Stimulated activated CD8-positive, alpha-beta memory T cell treated with anti-CD3 and anti-CD28 coated beads, Interleukin-7, amount 100 ng/mL, for 48 hours (primary cell): Measurements from ENCODE around the gene CCDC170.
"Not testable (repeated sequence)": the region's sequence is repeated elsewhere in the genome, so short reads cannot be mapped to it uniquely, and the experiment has no call there.

ENCODE experiments used
- DNase-seq, 2 donors: peaks; one replicate each; pipeline ENCODE4 v3.0.0-alpha.2; 2020; ENCODE audit warnings: low read depth in 1 of 2; ENCODE audit errors: extremely low read depth in 1 of 2

CCDC170 gene

DNA sequence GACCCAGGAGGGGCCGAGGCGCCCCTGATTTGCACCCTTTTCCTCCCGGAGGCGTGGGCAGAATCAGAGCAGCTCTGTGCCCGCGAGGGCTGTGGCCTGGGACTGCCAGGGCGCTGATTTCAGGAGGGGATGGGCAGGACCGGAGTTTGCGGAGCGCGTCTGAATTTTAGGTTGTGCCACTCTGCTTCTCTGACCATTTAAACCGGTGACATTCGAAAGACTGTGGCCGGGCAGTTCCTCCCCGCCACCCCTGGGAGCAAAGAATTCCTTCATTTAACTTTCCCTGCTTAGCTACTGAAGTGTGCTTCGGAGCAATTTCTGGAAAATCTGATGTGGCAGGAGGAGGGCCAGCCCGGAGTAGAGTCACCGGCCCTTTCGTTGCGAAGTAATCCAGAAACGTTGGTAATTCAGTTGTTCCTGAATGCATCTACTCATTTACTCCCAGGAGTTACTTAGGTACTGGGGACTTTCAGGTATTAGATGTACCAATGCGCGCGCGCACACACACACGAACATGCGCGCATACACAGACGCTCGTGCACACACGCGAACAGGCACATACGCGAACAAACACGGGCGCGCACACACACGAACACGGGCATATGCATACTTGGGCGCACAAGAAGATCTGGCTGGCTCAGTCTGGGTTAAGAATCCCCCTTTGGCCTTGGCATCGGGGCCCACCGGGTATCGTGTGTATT, 568 bp downstream of the CCDC170 start:
- no peak for DNase-seq

DNA sequence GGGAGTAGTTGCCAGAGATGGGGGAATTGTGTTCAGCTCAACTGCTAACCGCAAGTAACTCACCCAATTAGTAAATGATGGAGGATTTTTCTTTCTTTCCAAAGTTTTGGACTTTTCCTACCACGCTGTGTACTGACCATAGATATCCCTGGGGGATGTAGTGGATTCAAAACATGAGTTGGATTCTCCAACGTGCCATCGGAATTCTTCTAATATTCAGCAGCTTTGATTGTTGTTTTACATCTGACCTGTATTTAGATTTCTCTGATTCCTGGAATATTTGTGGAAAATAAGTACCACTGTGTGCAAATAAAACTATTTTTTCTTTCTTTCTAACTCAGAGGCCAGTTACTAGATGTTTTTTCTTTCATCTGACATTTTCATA, 1.1 kb downstream of the CCDC170 start:
- DNase-seq, result no peak

DNA sequence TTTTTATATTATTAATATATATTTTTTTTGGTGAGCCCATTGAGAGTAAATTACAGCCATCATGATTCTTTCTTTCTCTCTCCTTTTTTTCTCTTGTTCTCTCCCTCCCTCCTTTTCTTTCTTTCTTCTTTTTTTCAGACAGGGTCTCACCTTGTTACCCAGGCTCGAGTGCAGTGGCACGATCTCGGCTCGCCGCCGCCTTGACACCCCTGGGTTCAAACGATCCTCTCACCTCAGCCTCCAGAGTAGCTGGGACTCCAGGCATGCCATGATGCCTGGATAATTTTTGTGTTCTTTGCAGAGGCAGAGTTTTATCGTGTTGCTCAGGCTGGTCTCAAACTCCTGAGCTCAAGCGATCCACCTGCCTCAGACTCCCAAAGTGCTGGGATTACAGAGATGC, 1.6 kb downstream of the CCDC170 start:
- DNase-seq, result no peak

DNA sequence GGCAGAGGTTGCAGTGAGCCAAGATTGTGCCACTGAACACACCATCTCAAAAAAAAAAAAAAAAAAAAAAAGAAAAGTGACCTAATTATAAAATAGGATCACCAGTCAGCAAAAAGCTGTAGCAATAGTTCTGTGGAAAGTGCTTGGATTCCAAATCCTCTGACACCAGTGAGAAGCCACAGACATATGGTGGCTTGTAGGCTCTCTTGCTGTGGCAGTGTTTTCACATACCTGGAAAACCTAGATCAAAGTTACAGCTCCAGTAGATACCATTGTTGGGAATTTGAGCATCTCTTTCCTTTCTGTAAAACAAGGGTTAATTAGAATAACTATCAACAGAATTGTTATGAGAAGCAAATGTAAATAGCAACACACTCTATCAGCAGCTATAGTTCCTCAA, 4.1 kb downstream of the CCDC170 start:
- no peak for DNase-seq

DNA sequence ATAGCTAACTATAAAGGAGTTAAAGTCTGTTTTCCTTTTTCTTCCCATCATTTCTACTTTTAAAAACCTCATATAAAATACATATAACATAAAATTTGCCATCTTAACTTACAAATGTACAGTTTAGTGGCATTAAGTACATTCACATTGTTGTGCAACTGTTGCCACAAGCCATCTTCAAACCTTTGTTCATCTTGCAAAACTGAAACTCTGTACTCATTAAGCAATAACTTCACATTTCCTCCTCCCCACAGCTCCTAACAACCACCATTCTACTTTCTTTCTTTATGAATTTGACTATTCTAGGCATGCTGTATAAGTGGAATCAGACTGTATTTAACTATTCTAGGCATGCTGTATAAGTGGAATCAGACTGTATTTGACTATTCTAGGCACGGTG, 4.5 kb downstream of the CCDC170 start:
- no peak for DNase-seq

DNA sequence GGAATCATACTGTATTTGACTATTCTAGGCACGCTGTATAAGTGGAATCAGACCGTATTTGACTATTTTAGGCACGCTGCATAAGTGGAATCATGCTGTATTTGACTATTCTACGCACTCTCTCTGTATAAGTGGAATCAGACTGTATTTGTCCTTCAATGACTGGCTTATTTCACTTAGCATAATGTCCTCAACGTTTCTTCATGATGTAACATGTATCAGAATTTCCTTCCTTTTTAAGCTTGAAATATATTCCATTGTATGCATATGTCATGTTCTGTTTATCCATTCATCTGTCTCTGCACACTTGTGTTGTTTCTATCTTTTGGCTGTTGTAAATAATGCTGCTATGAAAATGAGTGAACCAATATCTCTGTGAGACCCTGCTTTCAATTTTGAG, 5.7 kb downstream of the CCDC170 start:
- DNase-seq, result no peak

DNA sequence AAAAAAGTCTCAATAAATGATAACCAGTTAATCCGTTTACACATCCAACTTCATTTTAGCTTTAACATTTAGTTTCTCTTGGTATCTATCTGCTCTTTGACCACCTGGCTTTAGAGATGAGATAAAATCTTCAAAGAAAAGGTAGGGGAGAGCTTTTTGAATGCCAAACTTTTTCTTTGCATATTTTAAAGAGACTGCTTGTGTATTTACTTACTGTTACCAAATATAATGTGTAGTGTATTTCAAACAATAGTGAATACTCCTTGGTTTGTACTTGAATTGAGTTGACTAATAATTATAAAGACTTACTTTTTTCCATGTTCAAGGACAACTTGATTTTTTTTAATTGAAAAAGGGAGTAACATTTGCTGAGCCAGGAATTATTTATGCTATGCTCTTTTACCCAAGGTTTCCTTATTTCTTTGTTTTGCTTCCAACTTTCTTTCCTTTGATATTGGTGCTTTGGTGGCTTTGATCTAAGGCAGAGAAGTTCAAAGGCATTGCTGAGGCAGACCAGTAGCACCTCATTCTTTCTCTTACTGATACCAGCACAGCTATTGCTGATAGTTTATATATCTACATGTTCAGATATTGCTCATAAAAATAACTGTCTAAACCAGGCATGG, 7.8 kb downstream of the CCDC170 start:
- no peak for DNase-seq

DNA sequence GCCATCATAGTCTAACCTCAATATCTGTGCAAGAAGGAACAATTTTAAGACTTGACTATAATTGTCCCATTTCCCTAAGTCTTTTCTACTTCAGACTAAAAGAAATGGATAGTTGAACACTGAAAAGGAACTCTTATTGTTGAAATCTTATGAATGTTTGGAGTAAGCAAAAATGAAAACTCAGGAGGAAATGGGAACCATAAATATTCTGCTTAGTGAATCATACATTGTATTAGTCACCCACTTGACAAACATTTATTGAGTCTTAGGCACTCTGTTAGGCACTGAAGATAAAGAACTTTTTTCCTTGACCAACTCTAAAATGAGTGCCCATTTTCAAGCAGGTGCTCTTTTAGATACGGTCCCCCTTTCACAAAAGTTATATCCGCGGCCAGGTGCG, 8.7 kb downstream of the CCDC170 start:
- DNase-seq, result no peak

DNA sequence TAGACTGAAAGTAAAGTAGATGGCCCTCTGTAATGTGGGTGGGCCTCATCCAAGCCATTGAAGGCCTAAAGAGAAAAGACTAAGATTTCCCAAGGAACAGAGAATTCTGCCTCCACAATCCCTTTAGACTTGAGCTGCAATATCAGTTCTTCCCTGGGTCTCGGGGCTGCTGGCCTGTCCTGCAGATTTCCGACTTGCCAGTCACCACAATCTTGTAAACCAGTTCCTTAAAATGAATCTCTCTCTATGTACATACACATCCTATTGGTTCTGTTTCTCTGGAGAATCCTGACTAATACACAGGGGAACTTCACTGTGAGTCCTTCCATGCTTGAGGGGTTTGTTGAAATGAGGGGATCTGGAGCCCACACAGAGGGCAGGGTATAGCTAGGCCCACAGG, 12.9 kb downstream of the CCDC170 start:
- DNase-seq, result no peak

DNA sequence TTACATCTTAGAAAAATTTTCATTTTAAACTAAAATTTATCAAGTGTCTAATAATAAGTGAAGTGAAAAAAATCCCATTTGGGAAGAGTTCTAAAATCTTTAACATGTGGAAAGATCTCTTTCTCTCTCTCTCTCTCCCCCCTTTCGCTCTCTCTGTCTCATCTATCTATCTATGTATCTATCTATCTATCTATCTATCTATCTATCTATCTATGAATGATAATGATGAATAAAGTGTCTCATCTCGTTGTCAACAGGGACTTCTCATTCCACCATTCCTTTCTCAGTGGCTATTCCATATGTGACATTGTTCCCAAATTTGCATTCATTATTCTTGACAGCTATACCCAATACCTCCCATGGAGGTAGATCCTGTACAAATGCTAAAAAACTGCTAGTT, 15.2 kb downstream of the CCDC170 start:
- no peak for DNase-seq

DNA sequence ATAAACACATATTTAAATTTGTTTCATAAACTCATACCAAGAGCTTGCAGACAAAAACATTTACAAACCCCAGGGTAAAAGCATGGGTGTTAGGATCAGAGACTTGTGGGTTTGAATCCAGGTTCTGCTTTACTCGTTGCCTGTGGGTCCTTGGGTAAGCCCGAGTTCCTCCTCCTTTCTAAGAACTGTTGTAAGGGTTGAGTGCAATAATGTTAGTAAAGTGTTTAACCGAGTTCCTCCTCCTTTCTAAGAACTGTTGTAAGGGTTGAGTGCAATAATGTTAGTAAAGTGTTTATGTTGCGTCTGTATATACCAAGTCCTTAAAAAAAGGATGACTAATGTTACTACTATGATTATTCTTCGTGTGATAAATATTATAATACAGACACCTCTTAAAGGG, 18.7 kb downstream of the CCDC170 start:
- no peak for DNase-seq

DNA sequence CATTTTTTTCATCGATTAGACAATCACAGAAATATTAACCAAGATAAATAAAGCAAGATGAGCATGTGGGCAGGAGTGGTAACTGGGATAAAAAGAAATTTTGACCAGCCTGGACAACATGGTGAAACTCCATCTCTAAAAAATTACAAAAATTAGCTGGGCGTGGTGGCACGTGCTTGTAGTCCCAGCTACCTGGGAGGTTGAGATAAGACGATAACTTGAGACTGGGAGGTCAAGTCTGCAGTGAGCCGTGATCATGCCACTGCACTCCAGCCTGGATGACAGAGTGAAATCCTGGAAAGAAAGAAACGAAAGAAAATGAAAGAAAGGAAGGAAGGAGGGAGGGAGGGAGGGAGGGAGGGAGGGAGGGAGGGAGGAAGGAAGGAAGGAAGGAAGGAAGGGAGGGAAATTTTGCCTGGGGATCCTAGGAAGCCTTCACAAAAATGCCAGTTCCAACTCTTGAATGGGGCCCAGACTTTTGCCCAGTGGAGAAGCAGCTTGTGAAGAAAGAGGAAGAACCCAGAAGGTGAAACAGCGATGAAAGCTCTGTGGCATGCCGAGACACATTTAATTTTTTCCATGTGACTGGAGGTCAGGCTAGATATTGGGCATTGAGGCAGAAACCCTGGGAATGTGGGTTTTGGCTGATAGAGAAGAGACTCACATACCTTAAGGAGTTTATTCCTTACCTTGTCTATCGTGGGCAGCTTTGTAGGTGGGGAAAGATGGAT, 20.3 kb downstream of the CCDC170 start:
- DNase-seq, result no peak

DNA sequence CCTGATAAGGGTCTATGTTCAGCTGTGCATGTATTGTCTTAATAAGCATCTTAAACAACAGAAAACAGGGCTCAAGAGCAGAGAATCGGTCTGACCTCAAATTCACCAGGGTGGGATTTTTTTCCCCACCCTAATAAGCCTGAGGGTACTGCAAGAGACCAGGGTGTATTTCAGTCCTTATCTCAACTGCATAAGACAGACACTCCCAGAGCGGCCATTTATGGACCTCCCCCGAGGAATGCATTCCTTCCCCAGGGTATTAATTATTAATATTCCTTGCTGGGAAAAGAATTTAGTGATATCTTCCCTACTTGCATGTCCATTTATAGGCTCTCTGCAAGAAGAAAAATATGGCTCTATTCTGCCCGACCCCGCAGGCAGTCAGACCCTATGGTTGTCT, 25.2 kb downstream of the CCDC170 start:
- DNase-seq, result not testable (repeated sequence)

DNA sequence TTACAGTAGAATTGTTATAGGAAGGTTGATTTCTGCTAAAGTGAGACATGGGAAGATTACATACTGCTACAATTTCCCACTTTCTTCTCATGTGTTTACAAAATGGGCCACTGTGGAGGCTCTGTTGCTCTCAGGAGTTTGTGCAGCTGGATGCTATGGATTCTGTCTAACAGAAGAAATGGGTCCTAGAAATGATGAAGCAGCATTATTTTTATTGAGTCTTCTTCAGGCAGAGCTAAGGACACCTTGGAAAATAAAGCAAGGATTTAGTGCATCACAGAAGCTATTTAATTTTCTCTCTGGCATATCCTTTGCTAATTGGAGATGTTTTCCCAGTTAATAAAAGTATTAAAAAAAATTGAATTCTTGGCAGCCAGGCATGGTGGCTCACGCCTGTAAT, 29.2 kb downstream of the CCDC170 start:
- DNase-seq, result no peak

DNA sequence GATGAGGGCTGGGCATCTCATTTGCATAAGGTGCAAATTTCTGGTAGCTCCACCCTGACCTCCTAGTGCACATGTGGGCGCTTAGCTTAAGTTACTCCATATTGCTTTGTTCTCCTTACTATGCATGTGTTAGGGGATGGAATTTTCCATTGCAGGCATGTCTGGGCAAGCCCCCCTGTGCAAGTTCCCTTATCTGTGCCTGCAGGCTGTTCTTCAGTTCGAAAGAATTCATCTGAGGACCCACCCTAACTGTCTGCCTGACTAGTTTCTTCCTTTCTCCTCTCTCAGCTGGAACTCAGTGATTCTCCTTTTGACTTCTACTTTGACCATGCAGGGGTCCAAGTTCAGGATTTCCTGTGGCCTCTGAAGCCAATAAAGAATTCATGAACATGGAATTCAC, 30.2 kb downstream of the CCDC170 start:
- no peak for DNase-seq

DNA sequence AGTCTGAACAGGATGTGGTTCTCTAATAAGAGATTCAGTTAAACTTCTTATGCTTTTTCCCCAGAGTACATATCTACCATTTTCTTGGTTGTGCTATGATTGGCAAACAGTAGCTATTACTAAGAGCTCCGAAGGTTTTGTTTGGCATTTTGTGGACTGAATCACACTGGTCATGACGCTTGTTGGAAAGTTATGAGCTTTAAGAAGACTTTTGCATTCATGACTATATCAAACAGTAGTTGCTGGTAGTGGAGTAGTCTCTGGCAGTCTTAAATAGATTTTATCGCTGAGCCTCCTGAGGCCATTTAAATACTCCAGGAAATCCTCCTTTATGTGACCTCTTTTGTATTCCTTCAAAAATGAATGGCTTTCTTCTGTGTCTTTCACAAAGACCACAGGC, 40.8 kb downstream of the CCDC170 start:
- no peak for DNase-seq

DNA sequence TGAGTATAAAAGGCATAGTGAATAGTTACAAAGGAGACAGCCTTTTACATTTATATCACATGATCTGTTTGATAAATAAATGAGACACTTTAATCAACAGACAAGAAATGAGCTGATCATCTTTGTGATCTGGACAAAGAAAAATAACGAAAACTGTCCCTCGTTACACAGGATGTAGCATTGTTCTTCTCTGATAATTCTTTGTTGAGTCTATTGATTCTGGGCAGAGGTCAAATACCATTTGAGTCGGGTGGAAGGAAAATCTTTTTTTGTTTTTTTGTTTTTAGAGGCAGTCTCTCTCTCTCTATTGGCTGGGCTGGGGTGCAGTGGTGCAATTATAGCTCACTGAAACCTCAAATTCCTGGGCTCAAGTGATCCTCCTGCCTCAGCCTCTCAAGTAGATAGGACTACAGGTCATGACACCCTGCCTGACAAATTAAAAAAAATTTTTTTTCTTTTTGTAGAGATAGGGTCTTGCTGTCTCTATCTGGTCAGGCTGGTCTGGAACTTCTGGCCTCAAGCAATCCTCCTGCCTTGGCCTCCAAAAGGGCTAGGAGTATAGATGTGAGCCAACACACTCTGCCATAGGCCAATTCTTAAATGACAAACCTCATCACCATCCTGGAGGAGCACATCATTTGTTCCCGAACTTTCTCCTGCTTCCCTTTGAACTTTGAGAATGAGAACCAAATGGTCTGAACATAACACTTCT, 41.8 kb downstream of the CCDC170 start:
- no peak for DNase-seq

DNA sequence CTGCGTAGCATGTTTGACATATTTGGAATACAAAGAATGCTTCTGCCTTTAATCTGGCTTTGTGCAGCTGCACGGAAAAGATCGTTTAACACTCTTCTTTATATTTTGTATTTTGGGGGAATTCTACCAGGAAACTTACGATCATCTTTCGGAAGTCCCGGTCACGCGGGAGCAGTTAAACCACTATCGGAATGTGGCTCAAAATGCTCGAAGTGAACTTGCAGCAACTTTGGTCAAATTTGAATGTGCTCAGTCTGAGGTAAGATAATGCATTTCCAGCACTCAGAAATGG, 42.3 kb downstream of the CCDC170 start:
- no peak for DNase-seq

DNA sequence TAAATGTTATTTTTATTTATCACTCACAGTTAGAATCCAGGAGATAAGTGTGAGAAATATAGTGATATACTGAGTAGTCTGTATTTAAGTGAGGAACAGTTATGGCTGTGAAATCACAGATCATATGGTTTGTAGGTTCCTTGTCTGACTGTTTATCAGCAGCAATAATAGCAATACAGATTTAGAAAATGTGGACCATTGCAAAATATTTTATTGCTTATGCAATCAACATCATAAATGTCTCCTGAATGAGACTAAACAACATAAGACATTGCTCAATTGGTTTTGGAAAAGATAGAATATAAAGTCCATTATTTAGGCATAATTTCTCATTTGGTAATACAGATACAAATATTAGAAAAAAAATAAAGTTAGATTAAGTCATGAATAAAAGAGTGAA, 43.7 kb downstream of the CCDC170 start:
- no peak for DNase-seq

DNA sequence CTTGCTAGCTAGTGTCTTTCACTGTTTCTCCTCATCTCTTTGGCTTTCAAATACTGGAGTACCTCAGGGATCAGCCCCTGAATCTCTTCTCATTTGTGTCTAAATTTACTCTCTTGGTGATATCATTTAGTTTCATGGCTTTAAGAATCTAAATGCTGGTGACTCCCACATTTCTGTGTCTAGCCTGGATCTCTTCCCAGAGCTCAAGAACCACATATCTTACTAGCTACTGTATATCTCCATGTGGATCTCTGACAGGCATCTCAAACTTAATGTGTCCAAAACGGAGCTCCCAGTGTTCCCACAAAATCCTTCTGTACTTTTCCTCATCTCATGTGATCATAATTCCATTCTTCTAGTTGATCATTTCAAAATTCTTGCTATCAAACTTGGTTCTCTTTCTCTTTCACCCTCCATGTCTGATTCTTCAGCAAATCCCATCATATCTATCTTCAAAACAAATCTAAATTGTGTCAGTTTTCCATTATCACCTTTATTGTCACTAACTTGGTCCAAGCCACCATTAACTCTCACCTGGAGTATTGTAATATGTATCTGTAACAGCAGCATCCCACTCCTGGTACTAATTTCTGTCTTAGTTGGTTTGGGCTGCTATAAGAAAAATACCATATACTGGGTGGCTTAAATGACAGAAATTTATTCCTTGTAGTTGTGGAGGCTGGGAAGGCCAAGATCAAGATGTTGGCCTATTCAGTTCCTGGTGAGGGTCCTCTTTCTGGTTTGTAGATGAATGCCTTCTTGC, 45.9 kb downstream of the CCDC170 start:
- DNase-seq, result no peak

DNA sequence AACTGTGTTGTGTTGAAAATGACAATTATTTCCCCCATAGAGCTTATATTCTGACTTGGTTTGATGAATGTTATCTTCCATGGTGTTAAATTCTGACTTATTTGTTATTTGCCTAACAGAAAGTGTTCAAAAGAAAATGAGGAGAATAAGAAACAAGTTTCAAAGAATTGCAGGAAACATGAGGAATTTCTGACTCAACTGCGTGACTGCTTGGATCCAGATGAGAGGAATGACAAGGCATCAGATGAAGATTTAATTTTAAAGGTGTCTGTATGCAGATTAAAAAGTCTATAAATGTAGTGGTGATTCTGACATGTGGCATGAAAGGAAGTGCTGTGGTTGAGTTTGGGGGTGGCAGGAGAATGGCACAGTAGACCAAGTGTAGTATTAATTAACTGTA, 50.6 kb downstream of the CCDC170 start:
- DNase-seq, result no peak
